SK-N-MC (cell line): Measurements from ENCODE around the gene HYOU1.

ENCODE experiments used
- EZH2 ChIP-seq: fragments of 200-600 bp; sonication (generic); IDR thresholded peaks from one replicate; pipeline ENCODE4 v1.6.1; 2017; ENCODE audit warnings: antibody characterized with exemption
- POLR2AphosphoS5 ChIP-seq: IDR thresholded peaks from 2 replicates; pipeline ENCODE4 v1.6.1; 2012; ENCODE audit warnings: mild to moderate bottlenecking, low read depth, low read length, borderline replicate concordance

DNA sequence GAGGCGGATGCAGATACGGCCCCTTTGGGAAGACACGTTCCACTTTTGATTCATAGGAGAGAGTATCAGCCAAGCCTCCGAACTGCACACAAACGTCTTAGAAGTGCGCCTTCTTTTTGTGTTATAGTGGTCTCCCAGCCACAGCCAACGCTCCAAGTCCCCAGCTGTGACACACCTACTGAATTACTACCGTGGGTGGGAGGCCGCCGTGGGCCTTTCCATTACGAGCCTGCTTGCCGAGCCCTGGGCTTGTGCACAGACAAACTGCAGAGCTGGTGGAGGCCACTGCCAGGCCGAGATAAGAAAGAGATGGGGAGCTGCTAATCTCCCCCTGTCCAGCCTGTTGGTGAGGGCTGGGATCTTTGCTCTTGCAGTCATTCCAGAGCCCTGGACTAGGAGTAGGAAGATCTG, 28.4 kb upstream of the HYOU1 start:
- no peak for TF ChIP-seq POLR2AphosphoS5
- TF ChIP-seq EZH2, result no peak
